ENCODE results near the gene TRIM45.
"Not testable (repeated sequence)": the region's sequence is repeated elsewhere in the genome, so short reads cannot be mapped to it uniquely, and the experiment has no call there.

The TRIM45 gene

GRCh38 chr1:117128323-117129079 is 7.0 kb upstream of the TRIM45 start:
- no peak for DNase-seq

- DNase-seq: no peak
These were observed 6.2 kb upstream of the TRIM45 start for GRCh38 chr1:117127795-117128194.

GRCh38 chr1:117124661-117125060 is 3.1 kb upstream of the TRIM45 start:
- peak; percentile 38 for DNase-seq

- no peak for DNase-seq
These were observed 1.7 kb upstream of the TRIM45 start for GRCh38 chr1:117123274-117123673.

GRCh38 chr1:117122330-117123025 is 929 bp upstream of the TRIM45 start:
- DNase-seq: no peak

- DNase-seq: peak; percentile 26
These were observed 568 bp downstream of the TRIM45 start for GRCh38 chr1:117120774-117121588.

- not testable (repeated sequence) for DNase-seq
These were observed 2.4 kb downstream of the TRIM45 start for GRCh38 chr1:117119144-117119543.

- peak; percentile 59 for DNase-seq
These were observed 3.4 kb downstream of the TRIM45 start for GRCh38 chr1:117118137-117118536.

GRCh38 chr1:117117697-117118096 is 3.9 kb downstream of the TRIM45 start:
- DNase-seq: no peak

GRCh38 chr1:117116784-117117130 is 4.8 kb downstream of the TRIM45 start:
- DNase-seq: no peak

GRCh38 chr1:117116090-117116783 is 5.3 kb downstream of the TRIM45 start:
- no peak for DNase-seq

- DNase-seq: no peak
These were observed 6.7 kb downstream of the TRIM45 start for GRCh38 chr1:117114877-117115276.

- no peak for DNase-seq
These were observed 8.3 kb downstream of the TRIM45 start for GRCh38 chr1:117113199-117113598.

GRCh38 chr1:117112047-117112717 is 9.4 kb downstream of the TRIM45 start:
- DNase-seq: no peak

GRCh38 chr1:117110774-117111173 is 10.8 kb downstream of the TRIM45 start:
- DNase-seq: no peak

- DNase-seq: no peak
These were observed 14.2 kb downstream of the TRIM45 start for GRCh38 chr1:117107364-117107763.

- DNase-seq: no peak
These were observed 15.1 kb downstream of the TRIM45 start for GRCh38 chr1:117106478-117106877.

- no peak for DNase-seq
These were observed 15.8 kb downstream of the TRIM45 start for GRCh38 chr1:117105722-117106121.

GRCh38 chr1:117104986-117105385 is 16.6 kb downstream of the TRIM45 start:
- no peak for DNase-seq

GRCh38 chr1:117101858-117102257 is 19.7 kb downstream of the TRIM45 start:
- not testable (repeated sequence) for DNase-seq

- DNase-seq: no peak
These were observed 20.2 kb downstream of the TRIM45 start for GRCh38 chr1:117101334-117101733.

GRCh38 chr1:117098287-117098890 is 23.2 kb downstream of the TRIM45 start:
- no peak for DNase-seq

Data from right hindlimb (tissue), 1 donor.